Aortic smooth muscle cell (primary cell): ENCODE data around the gene DNAJC27. TPM values are rescaled to one million over a fixed set of nuclear protein-coding genes. Genes with fewer than 3 reads are reported as not detected.

Experiments
- total RNA-seq: library from RNA; depleted of rRNA; stranded (reverse); fragments of >200 nt; gene quantifications from 2 replicates; pipeline ENCODE4 v1.2.3, GENCODE V29; 2014

DNAJC27 gene
- total RNA-seq = 4.4 and 5.0 TPM in 2 replicates

DNA sequence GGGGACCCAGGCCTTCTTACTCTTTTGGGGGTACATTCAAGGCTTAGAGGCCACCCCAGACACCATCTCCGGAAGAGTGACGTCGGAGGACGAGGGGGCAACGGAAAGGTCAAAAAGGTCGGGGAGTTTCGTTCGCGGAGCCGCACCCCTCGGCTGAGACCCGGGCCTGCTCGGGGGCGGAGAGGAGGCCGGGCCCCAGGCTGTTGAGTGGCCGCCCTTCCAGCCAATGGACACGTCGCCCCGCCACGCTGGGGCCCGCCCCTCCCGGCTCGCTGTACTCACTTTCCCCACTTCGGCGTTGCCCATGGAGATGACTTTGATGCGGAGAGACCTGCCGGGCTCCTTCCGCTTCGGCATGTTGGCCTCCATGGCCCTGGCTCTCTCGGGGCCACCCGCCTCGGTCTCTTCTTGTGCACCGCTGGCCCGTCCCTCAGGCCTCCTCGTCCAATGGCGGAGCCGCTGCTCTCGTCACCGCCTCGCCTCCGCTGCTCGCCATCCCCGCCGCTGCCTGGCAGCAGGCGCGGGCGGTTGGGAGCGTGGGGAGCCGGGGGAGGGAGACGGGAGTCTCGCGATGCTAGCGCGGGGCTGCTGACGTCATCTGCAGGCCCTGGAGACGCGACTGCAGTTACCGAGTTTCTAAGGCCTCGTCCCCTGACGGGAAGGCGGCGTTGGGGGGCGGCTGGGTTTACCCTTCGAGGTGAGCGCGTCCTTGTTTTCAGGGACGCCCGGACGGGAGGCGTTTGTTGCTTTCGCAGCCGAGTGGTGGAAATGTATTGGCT lies at the start of gene DNAJC27:
Gene DNAJC27 (minus strand): TSS at position 420 of the 779 bp plus-strand sequence. CDS start 51 bp downstream, at position 369.

DNA sequence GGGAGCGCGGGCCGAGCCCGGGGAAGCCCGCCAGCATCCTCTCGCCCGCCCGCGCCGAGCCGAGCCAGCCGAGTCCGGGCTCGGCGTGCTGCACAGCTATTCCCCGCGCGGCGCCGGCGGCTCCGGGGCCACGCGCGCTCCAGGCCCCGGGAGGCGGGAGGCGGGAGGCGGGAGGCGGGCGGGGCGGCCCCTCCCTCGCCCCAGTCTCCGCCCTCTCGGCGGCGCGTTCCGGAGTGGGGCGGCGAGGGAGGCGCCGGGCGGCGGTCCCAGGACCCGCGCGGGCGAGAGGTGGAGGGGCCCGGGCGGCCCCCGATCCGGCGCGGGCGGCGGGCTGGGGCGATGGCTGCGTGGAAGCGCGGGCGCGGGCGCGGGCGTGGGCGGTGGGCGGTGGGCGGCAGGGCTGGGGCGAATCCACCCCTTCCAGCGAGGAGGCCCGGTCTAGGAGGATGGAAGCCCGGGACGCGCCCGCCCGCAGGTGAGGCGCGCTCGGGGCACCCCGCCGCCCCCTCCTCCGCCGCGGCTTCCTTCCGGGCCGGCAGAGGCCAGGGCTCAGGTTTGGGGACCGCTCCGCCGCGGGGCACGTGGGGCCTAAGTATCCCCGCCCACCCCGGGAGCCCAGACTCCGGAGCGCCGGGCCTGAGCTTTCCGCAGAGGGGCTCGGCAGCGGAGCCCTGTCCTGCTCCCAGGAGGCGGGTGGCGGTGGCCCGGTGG lies 51.5 kb downstream of the DNAJC27 start, which contains the start of gene ADCY3:
Gene ADCY3 (minus strand): TSS at position 140 of the 711 bp plus-strand sequence. CDS start 1,250 bp downstream, outside the sequence.

Other genes starting within 250 kb of the DNAJC27 start
- 32.0 and 34.5 TPM in 2 replicates for gene PTRHD1, start 178.6 kb downstream of the DNAJC27 start, total RNA-seq
- 10.1 and 15.1 TPM in 2 replicates for gene CENPO, start 178.5 kb downstream of the DNAJC27 start, total RNA-seq
- gene ADCY3, start 51.7 kb downstream of the DNAJC27 start, total RNA-seq = 40.6 and 52.2 TPM in 2 replicates
- gene EFR3B, start 70.1 kb upstream of the DNAJC27 start, total RNA-seq = 1.4 and 3.3 TPM in 2 replicates
- gene POMC, start 196.6 kb upstream of the DNAJC27 start, total RNA-seq = 1.2 and 1.3 TPM in 2 replicates